Measurements from ENCODE around the gene DHH.
"Not testable (repeated sequence)": the region's sequence is repeated elsewhere in the genome, so short reads cannot be mapped to it uniquely, and the experiment has no call there.

DHH gene

GRCh38 chr12:49094160-49094974 is at the start of gene DHH:
Gene DHH (minus strand): TSS chr12:49094801. CDS start chr12:49094512, 289 bp downstream.
- H3K4me3 ChIP-seq (ENCODE audit: control insufficient read depth, low read depth, low read length): no peak within 1 kb of the TSS; the same call in none of the 2 replicates
- TF ChIP-seq CTCF (IDR thresholded peaks at IDR 0.05; ENCODE audit: control insufficient read depth, insufficient read depth, low read depth, low read length, missing control alignments): no peak
- no peak for DNase-seq (ENCODE audit: low read depth)

GRCh38 chr12:49144384-49144783 is 49.8 kb upstream of the DHH start:
- no peak for DNase-seq (ENCODE audit: low read depth)
- TF ChIP-seq CTCF (IDR thresholded peaks at IDR 0.05; ENCODE audit: control insufficient read depth, insufficient read depth, low read depth, low read length, missing control alignments): no peak
- H3K4me3 ChIP-seq (ENCODE audit: control insufficient read depth, low read depth, low read length): no peak overlapping the region

- no peak for DNase-seq (ENCODE audit: low read depth)
- no peak for TF ChIP-seq CTCF (IDR thresholded peaks at IDR 0.05; ENCODE audit: control insufficient read depth, insufficient read depth, low read depth, low read length, missing control alignments)
- no peak overlapping the region for H3K4me3 ChIP-seq (ENCODE audit: control insufficient read depth, low read depth, low read length)
These were observed 44.4 kb upstream of the DHH start for GRCh38 chr12:49138999-49139398.

- H3K4me3 ChIP-seq (ENCODE audit: control insufficient read depth, low read depth, low read length): no peak overlapping the region
- TF ChIP-seq CTCF (IDR thresholded peaks at IDR 0.05; ENCODE audit: control insufficient read depth, insufficient read depth, low read depth, low read length, missing control alignments): no peak
- no peak for DNase-seq (ENCODE audit: low read depth)
These were observed 44.0 kb upstream of the DHH start for GRCh38 chr12:49138587-49138986.

- no peak for TF ChIP-seq CTCF (IDR thresholded peaks at IDR 0.05; ENCODE audit: control insufficient read depth, insufficient read depth, low read depth, low read length, missing control alignments)
These were observed 42.9 kb upstream of the DHH start for GRCh38 chr12:49137476-49137875.

GRCh38 chr12:49136997-49137396 is 42.4 kb upstream of the DHH start:
- not testable (repeated sequence) for DNase-seq (ENCODE audit: low read depth); H3K4me3 ChIP-seq (ENCODE audit: control insufficient read depth, low read depth, low read length)

More at GRCh38 chr12:49137476-49137875, 42.9 kb upstream of the DHH start:
- no peak for DNase-seq (ENCODE audit: low read depth)
- no peak overlapping the region for H3K4me3 ChIP-seq (ENCODE audit: control insufficient read depth, low read depth, low read length)

GRCh38 chr12:49133590-49133989 is 39.0 kb upstream of the DHH start:
- H3K4me3 ChIP-seq (ENCODE audit: control insufficient read depth, low read depth, low read length): no peak overlapping the region
- no peak for DNase-seq (ENCODE audit: low read depth)
- TF ChIP-seq CTCF (IDR thresholded peaks at IDR 0.05; ENCODE audit: control insufficient read depth, insufficient read depth, low read depth, low read length, missing control alignments): no peak
